ENCODE data around the gene CHCHD6. TPM values are rescaled to one million over a fixed set of nuclear protein-coding genes. Genes with fewer than 3 reads are reported as not detected.

The CHCHD6 gene
- polyA plus RNA-seq, 1 donor: 10.8 TPM

DNA sequence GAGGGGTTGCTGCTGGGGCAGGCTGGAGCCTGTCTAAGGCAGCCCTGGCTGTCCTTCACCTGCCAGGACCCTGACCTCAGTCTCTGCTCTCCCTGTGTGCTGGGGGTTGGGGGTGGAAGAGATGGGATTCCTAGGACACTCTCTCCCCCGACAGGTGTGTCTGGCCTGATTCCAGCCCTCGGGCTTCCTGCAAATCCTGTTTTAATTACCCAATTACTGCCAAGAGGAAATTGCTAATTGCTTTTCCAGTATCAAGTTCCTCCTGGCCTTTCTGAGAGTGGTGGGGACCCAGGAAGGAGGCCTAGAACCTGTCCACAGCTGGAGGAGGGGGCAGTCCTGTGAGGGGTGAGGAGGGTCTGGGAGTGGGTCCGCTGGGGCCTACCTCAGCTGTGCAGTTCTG is 294.7 kb downstream of the CHCHD6 start:
- H3K27ac ChIP-seq (ENCODE audit: low read length): no peak overlapping the region

DNA sequence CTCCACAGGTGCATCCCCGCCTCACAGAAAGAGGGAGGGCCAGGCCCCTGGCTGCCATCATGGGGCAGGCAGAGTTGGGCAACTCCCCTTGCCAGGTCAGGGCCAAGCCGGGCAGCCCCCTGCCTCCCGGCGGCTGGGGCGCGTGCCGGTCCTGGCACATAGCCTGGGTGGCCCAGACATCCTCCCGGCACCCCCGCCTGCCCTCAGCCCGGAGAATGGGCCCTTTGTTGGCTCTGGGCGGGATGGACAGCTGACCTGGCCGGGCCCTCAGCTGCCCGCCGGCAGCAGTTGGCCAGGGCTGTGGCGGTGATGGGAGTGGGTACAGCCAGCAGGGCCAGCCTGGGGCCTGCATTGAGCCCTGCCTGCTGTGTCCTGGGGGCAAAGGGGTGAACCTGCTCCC is 295.3 kb downstream of the CHCHD6 start:
- H3K4me1 ChIP-seq (ENCODE audit: control insufficient read depth, insufficient read depth, low read length): peaks cover 8% of the 10 kb centered on the region
- H3K27ac ChIP-seq (ENCODE audit: low read length): no peak overlapping the region

More for the DNA sequence above, 294.7 kb downstream of the CHCHD6 start:
- no CpG with 5 or more reads among the region's 3 CpGs for WGBS (ENCODE audit: insufficient coverage, low lambda C conversion rate)
- no peak for DNase-seq
- Histone ChIP-seq H3K36me3 (ENCODE audit: control insufficient read depth, insufficient read depth, low read length) (peaks cover 2% of the 10 kb centered on the region), H3K4me1 (ENCODE audit: control insufficient read depth, insufficient read depth, low read length) (peaks cover 8% of the 10 kb centered on the region), H3K4me3 (ENCODE audit: low read length) (no peak overlapping the region), H3K9me3 (ENCODE audit: control insufficient read depth, low read depth, low read length) (no peaks in the 10 kb centered on the region), H3K27me3 (ENCODE audit: control insufficient read depth, insufficient read depth, low read length) (no peaks in the 10 kb centered on the region)

DNA sequence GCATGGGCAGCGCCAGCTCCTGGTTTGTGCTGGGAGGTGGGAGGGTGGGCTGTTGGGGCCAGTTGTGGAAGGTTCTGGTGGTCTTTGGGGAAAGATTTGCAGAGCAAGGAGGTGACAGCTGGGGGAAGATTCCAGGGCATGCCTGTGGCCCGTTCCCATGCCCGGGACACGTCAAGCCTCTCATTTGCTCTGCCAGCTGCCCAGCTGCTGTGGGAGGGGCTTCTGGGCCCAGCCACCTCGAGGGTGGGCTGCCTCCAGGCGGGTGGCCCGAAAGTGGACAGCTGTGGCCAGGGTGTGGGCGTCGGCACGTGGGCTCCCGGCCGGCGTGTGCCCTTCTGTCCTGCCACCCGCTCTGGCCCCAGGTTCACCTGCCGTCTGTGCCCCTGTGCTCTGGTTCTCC is 296.1 kb downstream of the CHCHD6 start:
- peaks cover 8% of the 10 kb centered on the region for H3K4me1 ChIP-seq (ENCODE audit: control insufficient read depth, insufficient read depth, low read length)
- DNase-seq: no peak
- no peak overlapping the region for H3K4me3 ChIP-seq (ENCODE audit: low read length)
- H3K9me3 ChIP-seq (ENCODE audit: control insufficient read depth, low read depth, low read length): no peaks in the 10 kb centered on the region
- H3K36me3 ChIP-seq (ENCODE audit: control insufficient read depth, insufficient read depth, low read length): peaks cover 5% of the 10 kb centered on the region
- WGBS (ENCODE audit: insufficient coverage, low lambda C conversion rate): no CpG with 5 or more reads among the region's 15 CpGs
- H3K27me3 ChIP-seq (ENCODE audit: control insufficient read depth, insufficient read depth, low read length): no peaks in the 10 kb centered on the region
- H3K27ac ChIP-seq (ENCODE audit: low read length): no peak overlapping the region

More for the DNA sequence above, 295.3 kb downstream of the CHCHD6 start:
- Histone ChIP-seq H3K27me3 (ENCODE audit: control insufficient read depth, insufficient read depth, low read length) (no peaks in the 10 kb centered on the region), H3K36me3 (ENCODE audit: control insufficient read depth, insufficient read depth, low read length) (peaks cover 2% of the 10 kb centered on the region), H3K4me3 (ENCODE audit: low read length) (no peak overlapping the region), H3K9me3 (ENCODE audit: control insufficient read depth, low read depth, low read length) (no peaks in the 10 kb centered on the region)
- no peak for DNase-seq
- no CpG with 5 or more reads among the region's 15 CpGs for WGBS (ENCODE audit: insufficient coverage, low lambda C conversion rate)

DNA sequence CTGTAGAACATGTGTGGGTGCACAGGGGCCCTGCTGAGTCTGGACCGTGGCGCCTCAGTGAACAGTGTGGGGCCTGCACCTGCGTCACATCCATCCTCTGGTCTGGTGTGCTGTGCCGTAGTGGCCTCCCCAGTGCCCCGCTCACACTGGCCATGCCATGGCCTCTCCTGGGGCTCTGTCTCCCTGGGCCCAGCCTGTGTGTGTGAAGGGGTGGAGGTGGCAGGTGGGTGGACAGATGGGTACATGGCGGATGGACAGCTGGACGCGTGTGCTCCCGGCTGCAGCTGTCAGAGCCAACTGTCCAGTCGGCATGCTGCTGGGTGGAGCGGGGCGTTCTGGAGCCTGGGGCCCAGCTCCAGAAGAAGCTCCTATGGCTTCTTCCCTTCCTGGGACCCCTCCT is 296.7 kb downstream of the CHCHD6 start:
- no peak for DNase-seq
- H3K4me3 ChIP-seq (ENCODE audit: low read length): no peak overlapping the region
- H3K9me3 ChIP-seq (ENCODE audit: control insufficient read depth, low read depth, low read length): no peaks in the 10 kb centered on the region
- no peak overlapping the region for H3K27ac ChIP-seq (ENCODE audit: low read length)
- H3K4me1 ChIP-seq (ENCODE audit: control insufficient read depth, insufficient read depth, low read length): peaks cover 8% of the 10 kb centered on the region
- H3K27me3 ChIP-seq (ENCODE audit: control insufficient read depth, insufficient read depth, low read length): no peaks in the 10 kb centered on the region
- peaks cover 5% of the 10 kb centered on the region for H3K36me3 ChIP-seq (ENCODE audit: control insufficient read depth, insufficient read depth, low read length)
- WGBS (ENCODE audit: insufficient coverage, low lambda C conversion rate): 100% methylated on average over 2 of the region's 12 CpGs

DNA sequence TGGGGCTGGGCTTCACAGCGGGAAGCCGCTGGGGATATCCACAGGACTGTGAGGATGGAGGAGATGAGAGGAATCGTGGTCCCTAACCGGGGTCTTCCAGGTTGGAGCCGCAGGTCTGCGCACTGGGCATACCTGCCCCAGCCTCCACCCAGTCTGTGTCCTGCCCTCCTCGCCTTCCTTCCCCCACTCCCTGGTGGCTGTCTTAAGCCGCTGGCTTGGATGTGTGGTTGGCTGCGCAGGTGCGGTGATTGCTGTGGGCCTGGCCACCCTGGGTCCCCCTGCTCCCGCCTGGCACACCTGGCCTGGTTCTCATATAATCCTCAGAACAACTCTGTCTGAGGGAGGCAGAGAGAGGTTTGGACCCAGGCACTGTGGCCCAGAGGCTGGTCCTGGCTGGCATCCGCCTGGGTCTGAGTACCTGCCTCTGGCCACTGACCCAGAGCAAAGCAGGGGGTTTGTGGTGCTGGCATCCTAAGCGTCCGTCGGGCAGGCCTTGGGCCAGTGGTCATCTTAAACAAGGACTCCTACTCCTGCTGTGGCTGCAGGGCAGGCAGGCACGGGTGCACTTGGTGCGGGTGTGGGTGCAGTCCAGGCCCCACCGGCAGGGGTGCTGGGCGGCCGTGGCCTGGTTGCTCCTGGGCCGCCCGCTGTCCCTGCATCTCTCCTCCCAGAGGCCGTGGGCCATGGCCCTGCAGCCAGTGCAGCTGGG is 297.6 kb downstream of the CHCHD6 start:
- Histone ChIP-seq H3K9me3 (ENCODE audit: control insufficient read depth, low read depth, low read length) (no peaks in the 10 kb centered on the region), H3K4me1 (ENCODE audit: control insufficient read depth, insufficient read depth, low read length) (peaks cover 8% of the 10 kb centered on the region), H3K27me3 (ENCODE audit: control insufficient read depth, insufficient read depth, low read length) (no peaks in the 10 kb centered on the region), H3K27ac (ENCODE audit: low read length) (no peak overlapping the region), H3K36me3 (ENCODE audit: control insufficient read depth, insufficient read depth, low read length) (peaks cover 14% of the 10 kb centered on the region), H3K4me3 (ENCODE audit: low read length) (no peak overlapping the region)
- DNase-seq: no peak
- no CpG with 5 or more reads among the region's 23 CpGs for WGBS (ENCODE audit: insufficient coverage, low lambda C conversion rate)

DNA sequence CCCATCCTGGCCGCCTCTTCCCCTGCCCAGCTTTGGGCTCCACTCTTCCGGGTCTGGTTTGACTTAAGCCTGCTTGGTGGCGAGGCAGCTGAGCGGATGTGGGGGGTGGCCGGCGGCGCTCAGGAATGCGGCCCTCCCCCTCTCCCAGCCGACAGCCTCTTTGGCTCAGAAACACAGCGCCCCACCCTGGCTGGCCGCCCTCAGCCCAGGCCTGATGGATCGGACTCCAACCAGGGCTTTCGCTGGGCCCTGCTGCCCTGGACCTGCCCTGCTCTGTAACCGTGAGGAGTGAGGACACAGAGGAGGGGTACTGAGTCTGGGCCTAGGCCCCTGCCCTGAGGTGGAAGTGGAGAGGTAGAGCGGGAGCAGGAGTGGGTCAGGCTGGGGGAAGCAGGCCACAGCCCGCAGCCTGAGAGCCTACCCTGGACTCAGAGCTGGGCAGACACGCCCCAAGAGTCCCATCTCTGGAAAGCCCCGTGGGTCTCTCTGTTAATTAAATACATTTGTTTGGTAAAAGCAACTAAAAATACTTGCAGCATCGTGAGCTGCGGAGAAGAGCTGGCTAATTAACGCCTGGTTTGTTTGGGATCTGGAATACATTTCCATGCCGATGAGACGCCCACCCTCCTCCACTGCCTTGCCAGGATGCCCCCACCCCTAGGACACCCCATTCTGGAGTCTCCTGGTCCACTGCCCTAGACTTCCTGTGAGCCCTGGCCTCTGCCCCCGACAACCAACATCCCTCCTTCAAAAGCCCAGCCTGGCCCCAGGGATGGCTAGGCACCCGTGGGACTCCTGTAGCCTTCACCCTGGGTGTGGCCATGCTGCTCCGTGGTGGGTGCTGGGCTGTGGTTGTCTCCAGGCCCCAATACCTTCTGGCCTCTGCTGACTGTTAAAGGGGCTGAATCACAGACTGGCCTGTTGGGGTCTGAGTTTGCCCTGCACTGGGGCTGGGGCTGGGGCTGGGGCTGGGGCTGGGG is 298.4 kb downstream of the CHCHD6 start:
- WGBS (ENCODE audit: insufficient coverage, low lambda C conversion rate): no CpG with 5 or more reads among the region's 26 CpGs
- peak; percentile 50 to 60 for DNase-seq
- no peak overlapping the region for H3K27ac ChIP-seq (ENCODE audit: low read length)

DNA sequence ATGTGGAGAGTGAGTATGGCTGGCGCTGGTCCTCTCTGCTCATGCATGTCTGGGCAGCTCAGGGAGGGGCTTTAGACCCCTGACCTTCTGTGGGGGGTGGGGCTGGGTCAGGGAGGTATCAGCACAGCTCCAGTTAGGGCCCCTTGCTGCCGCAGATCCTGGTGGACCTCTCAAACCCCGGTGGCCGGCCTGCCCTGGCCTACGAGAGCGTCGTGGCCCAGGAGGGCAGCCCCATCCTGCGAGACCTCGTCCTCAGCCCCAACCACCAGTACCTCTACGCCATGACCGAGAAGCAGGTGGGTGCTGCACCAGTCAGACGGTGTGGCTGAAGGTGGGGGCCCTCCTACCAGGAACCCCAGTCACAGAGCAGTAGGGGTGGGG is 299.1 kb downstream of the CHCHD6 start:
- peaks cover 16% of the 10 kb centered on the region for H3K36me3 ChIP-seq (ENCODE audit: control insufficient read depth, insufficient read depth, low read length)
- H3K4me1 ChIP-seq (ENCODE audit: control insufficient read depth, insufficient read depth, low read length): peaks cover 8% of the 10 kb centered on the region
- no CpG with 5 or more reads among the region's 12 CpGs for WGBS (ENCODE audit: insufficient coverage, low lambda C conversion rate)
- no peaks in the 10 kb centered on the region for H3K27me3 ChIP-seq (ENCODE audit: control insufficient read depth, insufficient read depth, low read length)
- no peak overlapping the region for H3K4me3 ChIP-seq (ENCODE audit: low read length)
- no peak overlapping the region for H3K27ac ChIP-seq (ENCODE audit: low read length)
- no peak for DNase-seq
- no peaks in the 10 kb centered on the region for H3K9me3 ChIP-seq (ENCODE audit: control insufficient read depth, low read depth, low read length)

More for the DNA sequence above, 298.4 kb downstream of the CHCHD6 start:
- Histone ChIP-seq H3K4me3 (ENCODE audit: low read length) (no peak overlapping the region), H3K4me1 (ENCODE audit: control insufficient read depth, insufficient read depth, low read length) (peaks cover 8% of the 10 kb centered on the region), H3K36me3 (ENCODE audit: control insufficient read depth, insufficient read depth, low read length) (peaks cover 18% of the 10 kb centered on the region), H3K27me3 (ENCODE audit: control insufficient read depth, insufficient read depth, low read length) (no peaks in the 10 kb centered on the region), H3K9me3 (ENCODE audit: control insufficient read depth, low read depth, low read length) (no peaks in the 10 kb centered on the region)

DNA sequence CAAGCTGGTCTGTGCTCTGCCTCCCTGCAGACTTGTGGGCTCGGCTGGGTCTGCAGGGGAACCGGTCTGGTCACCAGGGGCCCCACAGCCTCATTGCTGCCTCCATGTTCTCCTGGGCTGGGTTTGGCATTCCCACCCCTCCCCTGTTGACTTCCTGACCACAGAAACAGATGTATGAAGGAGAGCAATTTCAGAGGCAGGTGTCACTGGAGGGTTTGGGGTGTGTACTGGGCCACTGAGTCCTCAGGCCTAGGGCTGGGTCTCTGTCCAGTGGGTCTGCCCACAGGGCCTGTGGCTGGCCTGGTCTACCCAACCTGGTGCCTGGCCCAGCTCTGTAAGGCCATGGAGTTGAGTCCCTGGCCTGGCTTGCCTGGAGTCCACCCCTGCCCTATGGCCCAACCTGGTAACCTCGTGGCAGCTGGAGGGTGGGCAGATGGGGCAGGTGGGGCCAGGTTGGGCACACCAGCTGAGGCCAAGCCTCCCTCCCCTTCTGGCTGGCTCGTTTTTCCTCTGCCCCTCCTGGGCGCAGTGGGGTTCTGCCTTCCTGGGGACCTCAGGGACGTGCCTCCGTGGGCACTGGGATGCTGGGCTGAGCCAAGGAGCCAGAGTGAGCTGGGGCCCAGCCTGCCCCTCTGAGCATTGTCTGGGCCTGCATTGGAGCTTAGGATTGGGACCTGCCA is 299.7 kb downstream of the CHCHD6 start:
- peaks cover 19% of the 10 kb centered on the region for H3K36me3 ChIP-seq (ENCODE audit: control insufficient read depth, insufficient read depth, low read length)
- no CpG with 5 or more reads among the region's 7 CpGs for WGBS (ENCODE audit: insufficient coverage, low lambda C conversion rate)
- DNase-seq: no peak

DNA sequence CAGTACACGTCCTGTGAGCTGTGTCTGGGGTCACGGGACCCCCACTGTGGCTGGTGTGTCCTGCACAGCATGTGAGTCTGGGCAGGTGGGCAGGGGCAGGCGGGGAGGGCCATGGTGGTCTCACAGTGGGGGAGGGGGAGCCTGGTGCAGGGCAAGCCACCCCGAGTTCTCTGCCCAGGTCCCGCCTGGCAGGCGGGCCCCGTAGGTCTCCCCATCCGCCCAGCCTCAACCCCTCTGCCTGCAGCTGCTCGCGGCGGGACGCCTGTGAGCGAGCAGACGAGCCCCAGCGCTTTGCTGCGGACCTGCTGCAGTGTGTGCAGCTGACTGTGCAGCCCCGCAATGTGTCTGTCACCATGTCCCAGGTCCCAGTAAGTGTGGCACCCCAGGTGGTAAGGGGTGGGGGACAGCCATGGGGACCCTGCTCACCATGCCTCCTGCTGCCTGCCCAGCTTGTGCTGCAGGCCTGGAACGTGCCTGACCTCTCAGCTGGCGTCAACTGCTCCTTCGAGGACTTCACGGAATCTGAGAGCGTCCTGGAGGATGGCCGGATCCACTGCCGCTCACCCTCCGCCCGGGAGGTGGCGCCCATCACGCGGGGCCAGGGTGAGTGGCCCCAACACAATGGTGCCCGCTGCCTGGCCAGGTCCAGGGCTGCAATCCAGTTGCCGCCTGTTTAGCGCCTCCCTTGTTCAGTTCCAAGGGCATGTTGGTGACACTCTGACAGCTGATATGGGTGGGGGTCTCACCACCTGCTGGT is 300.8 kb downstream of the CHCHD6 start:
- Histone ChIP-seq H3K27me3 (ENCODE audit: control insufficient read depth, insufficient read depth, low read length) (no peaks in the 10 kb centered on the region), H3K4me1 (ENCODE audit: control insufficient read depth, insufficient read depth, low read length) (peaks cover 8% of the 10 kb centered on the region), H3K9me3 (ENCODE audit: control insufficient read depth, low read depth, low read length) (no peaks in the 10 kb centered on the region), H3K36me3 (ENCODE audit: control insufficient read depth, insufficient read depth, low read length) (peaks cover 20% of the 10 kb centered on the region), H3K4me3 (ENCODE audit: low read length) (no peak overlapping the region), H3K27ac (ENCODE audit: low read length) (no peak overlapping the region)
- no peak for DNase-seq
- no CpG with 5 or more reads among the region's 32 CpGs for WGBS (ENCODE audit: insufficient coverage, low lambda C conversion rate)

More for the DNA sequence above, 299.7 kb downstream of the CHCHD6 start:
- Histone ChIP-seq H3K27me3 (ENCODE audit: control insufficient read depth, insufficient read depth, low read length) (no peaks in the 10 kb centered on the region), H3K4me1 (ENCODE audit: control insufficient read depth, insufficient read depth, low read length) (peaks cover 8% of the 10 kb centered on the region), H3K9me3 (ENCODE audit: control insufficient read depth, low read depth, low read length) (no peaks in the 10 kb centered on the region), H3K27ac (ENCODE audit: low read length) (no peak overlapping the region), H3K4me3 (ENCODE audit: low read length) (no peak overlapping the region)
